HG03571 (cell line): ENCODE data around the gene ARHGEF28.

ENCODE experiments used
- ATAC-seq: cut with Tn5 transposase; IDR thresholded peaks from one replicate; pipeline ENCODE4 v1.9.1; 2021; ENCODE audit not compliant: unreplicated experiment

ARHGEF28 gene

GRCh38 chr5:73922875-73923557 lies 297.0 kb downstream of the ARHGEF28 start:
- ATAC-seq, result no peak

DNA sequence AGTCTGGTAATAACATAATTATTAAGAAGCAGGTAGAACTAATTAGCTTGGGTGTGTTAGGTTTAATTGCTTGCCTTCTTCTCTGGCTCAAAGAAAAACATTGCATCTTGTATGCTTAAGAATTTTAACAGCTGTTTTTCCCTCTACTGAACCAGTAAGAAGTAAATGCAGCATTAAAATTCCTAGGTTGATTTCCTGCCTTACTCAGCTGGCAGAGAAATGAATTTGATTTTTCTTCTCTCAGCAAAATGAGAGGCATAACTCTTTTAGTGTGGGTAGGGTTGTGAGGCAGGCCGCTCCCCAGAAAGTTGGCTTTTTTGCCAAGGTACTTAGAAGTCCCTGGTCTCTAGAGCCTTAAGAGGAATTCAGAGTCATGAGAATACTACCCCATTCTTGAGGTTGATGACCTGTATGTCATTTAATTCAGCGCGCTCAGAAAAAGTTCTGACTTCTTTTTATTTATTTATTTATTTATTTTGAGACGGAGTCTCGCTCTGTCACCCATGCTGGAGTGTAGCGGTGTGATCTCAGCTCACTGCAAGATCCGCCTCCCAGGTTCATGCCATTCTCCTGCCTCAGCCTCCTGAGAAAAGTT lies 302.6 kb downstream of the ARHGEF28 start:
- no peak for ATAC-seq

DNA sequence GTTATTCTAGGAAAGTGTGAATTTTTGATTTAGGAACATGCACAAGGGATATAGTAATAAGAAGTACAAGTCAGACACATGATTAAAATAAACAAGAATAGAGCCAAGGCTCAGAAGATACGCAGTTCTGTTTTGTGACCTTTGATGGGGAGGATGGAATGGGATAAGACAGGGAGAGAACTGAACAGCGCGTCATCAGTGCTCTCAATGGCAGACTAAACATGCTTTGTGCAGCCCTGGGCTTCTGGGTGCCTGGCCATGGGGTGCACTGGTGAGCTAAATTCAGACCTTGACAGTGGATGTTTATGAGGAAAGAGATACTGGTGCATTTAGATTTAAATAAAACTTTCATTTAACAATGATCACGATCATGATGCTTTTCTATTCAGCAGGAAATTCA lies 309.7 kb downstream of the ARHGEF28 start:
- ATAC-seq, result no peak

- ATAC-seq, result no peak
Measured at GRCh38 chr5:73938280-73938937, 312.4 kb downstream of the ARHGEF28 start.

DNA sequence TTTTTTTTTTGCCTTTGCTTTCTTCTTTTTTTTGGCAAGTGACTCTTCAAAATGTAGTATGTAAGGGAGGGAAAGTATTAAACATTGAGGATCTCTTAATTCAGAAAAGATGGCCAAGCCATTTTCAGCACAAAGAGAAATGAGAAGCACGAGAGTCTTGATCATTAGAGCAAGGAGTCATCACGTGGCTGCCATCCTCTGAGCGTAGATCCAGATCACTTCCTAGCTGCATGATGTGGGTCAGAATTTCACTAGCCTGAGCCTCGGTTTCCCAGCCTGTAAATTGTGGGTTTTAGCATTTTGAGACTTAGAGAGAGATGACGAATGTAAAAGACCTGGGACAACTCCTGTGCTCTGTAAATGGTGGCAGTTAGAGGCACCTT lies 312.9 kb downstream of the ARHGEF28 start:
- no peak for ATAC-seq

DNA sequence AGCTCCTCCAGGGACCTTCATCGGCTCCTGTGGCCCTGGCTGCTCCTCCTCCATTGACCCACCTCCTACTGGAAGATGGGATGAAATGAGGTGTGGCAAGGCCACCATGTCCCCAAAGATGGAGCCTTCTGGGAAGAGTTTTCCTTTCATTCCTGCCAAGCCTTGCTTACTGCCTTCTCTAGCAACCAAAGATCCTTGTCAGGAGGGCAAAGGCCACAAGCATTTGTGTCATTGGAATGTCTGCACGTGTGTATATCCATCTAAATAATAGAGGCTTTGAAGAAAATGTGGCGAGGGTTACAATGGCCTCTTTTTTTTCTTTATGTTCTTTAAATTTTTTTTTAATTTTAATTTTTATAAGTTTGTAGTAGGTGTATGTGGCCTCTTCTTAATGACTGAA lies 313.6 kb downstream of the ARHGEF28 start:
- ATAC-seq, result no peak

- no peak for ATAC-seq
Measured at GRCh38 chr5:73940026-73940425, 314.0 kb downstream of the ARHGEF28 start.

- no peak for ATAC-seq
Measured at GRCh38 chr5:73940801-73941200, 314.8 kb downstream of the ARHGEF28 start.

- ATAC-seq, result no peak
Measured at GRCh38 chr5:73942783-73943182, 316.8 kb downstream of the ARHGEF28 start.

DNA sequence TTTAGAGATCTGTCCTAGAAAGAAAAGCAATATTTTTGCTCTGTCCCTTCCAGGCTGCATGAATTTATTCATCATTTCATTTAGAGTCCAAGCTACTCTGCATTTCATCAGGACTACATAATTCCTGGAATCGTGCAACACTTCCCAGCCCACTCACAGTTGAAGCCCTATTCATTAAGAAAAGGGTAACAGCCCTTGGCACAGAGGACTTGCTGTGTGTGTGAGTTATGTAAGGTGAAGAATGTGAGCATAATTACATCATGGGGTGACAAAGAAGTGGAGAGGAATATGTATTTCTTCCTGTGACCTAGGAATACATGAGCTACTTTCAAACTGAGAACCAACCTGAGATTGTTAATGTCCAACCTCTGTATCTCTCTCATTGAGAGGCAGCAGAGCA lies 317.4 kb downstream of the ARHGEF28 start:
- no peak for ATAC-seq

GRCh38 chr5:73944581-73944980 lies 318.6 kb downstream of the ARHGEF28 start:
- no peak for ATAC-seq

- no peak for ATAC-seq
Measured at GRCh38 chr5:73945505-73945904, 319.5 kb downstream of the ARHGEF28 start.

GRCh38 chr5:73946278-73946677 lies 320.3 kb downstream of the ARHGEF28 start:
- ATAC-seq, result no peak

- ATAC-seq, result no peak
Measured at GRCh38 chr5:73946919-73947602, 321.1 kb downstream of the ARHGEF28 start.

DNA sequence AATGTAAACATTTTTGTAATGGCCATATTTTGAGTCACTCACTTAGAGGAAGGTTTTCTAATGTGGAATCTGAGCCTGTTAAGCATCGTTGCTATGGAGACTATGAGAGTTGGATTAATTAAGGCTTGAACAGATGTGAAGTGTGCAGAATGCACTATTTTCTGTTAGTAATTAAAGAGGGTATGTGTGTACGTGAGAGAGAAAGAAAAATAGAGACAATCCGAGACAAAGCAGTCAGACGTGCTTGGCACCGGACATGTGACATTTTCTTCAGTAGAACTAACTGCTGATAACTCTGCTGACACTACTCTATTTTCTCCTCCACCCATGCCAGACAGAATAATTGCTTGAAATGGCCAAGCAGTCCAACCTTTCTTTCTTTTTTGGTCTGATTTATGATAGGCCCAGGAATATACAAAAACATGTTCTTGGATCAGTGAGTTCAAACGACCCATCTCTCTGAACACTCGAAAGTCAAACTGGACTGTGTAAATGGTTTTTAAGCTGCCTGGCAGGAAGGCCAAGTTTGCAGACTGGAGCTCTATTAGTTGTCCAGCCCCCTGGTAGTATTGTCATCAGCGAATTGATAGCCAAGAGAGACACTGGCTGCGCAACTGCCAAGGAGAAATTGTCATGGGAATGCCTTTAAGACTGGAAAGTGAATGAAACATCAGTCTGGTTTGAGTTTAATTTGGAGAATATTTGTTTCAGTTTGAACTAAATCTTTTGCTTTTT lies 322.1 kb downstream of the ARHGEF28 start:
- ATAC-seq, result no peak

DNA sequence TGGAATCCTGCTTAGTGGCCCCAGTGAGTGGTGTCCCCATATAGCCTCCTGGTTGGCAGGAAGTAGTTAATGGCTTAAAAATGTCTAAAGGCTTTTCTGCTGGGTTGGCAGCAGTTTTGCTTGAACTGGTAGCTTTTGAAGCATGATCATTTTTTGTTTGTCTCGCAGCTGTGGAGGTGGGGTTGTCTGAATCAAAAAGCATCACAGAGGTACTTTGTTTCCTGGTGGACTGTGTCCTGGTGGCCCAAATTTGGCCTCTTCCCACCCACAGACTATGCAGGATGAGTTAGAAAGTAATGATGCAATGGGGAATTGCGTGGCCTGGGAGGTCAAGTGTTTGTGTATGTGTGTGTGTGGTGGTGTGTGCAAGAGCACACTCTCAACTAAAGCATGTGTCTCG lies 322.7 kb downstream of the ARHGEF28 start:
- no peak for ATAC-seq

- no peak for ATAC-seq
Measured at GRCh38 chr5:73950441-73950873, 324.5 kb downstream of the ARHGEF28 start.

- ATAC-seq, result no peak
Measured at GRCh38 chr5:73950912-73951430, 325.0 kb downstream of the ARHGEF28 start.

- no peak for ATAC-seq
Measured at GRCh38 chr5:73952872-73953271, 326.9 kb downstream of the ARHGEF28 start.

DNA sequence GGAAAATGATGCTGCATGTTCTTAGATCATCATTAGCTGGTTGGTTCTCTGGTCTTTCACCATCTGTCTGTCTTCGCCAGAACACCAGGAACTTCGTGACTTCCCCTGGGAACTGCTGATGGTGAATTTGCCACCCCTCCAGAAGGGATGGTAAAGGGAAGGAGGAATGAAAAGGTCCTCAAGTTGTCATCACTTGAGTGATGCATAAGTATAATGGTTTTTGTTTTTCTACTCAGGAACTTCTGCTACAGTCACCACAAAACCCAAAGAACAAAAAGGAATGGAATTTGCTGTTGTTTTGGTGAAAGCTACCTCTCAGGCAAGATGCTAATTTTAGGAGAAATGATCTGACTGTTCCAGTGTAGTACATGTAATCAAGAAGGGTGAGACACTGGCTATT lies 328.4 kb downstream of the ARHGEF28 start:
- ATAC-seq, result no peak

DNA sequence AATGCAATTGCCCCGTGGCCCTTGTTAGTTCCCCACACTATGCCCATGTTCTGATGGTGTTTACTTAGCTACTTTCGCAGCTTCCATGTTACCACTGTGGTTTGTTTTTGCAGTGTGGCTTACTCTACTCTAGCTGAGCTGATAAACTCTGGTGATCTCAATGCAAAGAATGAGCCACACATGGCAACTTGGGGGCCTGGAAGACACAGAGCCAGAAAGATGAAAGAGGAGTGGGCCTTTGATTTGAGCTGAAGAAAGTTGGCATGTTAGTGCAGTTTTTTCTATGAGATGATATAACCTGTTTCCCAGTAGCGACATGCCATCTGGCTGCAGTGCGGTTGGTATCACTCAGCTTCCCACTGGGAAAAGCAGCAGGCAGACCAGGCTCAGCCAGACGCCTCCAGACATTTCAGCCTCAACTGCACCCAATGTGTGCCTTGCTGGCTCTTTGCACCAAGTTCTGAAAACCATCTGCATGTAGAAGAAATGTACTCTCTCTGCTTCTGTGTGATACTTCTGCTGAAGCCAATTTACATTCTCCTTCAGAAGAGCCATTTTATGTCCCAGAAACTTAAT lies 329.4 kb downstream of the ARHGEF28 start:
- no peak for ATAC-seq
